ENCODE measurements around the gene PEMT.

The PEMT gene

DNA sequence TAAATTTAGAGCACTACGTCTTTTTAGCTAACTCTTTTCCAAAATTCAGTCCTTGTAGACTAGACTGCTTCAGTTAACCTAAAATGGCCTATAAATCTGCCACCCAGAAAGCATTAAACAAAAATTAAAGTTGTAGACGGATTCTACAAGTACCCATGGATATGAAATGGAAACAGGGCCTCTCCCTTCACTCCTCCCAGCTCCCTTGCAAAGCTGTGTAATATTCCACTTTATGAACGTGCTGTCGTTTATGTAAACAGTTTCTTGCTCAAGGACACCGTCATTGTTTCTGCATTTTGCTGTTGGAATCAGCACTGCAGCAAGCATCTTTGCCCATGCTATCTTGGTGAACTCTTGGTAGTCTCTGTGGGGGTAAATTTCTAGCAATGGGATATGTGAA lies 109.6 kb downstream of the PEMT start:
- DNase-seq (ENCODE audit: low spot score): no peak
- TF ChIP-seq CTCF (IDR thresholded peaks at IDR 0.05): no peak
- H3K27ac ChIP-seq: no peak overlapping the region
- H3K4me3 ChIP-seq: no peak overlapping the region

GRCh38 chr17:17480593-17481148 lies 110.8 kb downstream of the PEMT start:
- TF ChIP-seq CTCF (IDR thresholded peaks at IDR 0.05): no peak
- Histone ChIP-seq H3K4me3 (no peak overlapping the region), H3K27ac (no peak overlapping the region)
- no peak for DNase-seq (ENCODE audit: low spot score)

DNA sequence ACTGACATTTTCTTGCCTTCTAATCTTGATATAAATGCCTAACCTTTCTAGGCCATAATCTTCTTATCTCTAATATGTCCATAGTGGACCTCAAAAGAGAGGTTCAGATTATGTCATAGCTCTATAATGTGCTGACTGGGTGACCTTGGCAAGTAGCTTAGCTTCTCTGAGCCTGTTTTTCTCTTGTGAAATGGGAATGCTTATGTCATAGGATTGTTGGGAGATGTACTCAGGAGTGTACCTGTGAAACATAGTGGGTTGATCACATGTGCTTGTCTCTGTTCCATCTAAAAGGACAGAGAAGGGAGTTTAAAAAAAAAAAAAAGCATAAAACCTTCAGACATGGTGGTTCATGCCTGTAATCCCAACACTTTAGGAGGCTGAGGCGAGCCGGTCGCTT lies 112.3 kb downstream of the PEMT start:
- Histone ChIP-seq H3K4me3 (no peak overlapping the region), H3K27ac (no peak overlapping the region)
- DNase-seq (ENCODE audit: low spot score): no peak
- TF ChIP-seq CTCF (IDR thresholded peaks at IDR 0.05): no peak

- DNase-seq (ENCODE audit: low spot score): peak; percentile 93
- H3K4me3 ChIP-seq: peak within 1 kb of the TSS; percentile 99
These were observed 114.5 kb downstream of the PEMT start, which contains the start of gene MED9 for GRCh38 chr17:17476865-17477467. Gene MED9 (plus strand): TSS chr17:17477000. CDS start chr17:17477042, 42 bp downstream.

GRCh38 chr17:17474341-17474740 lies 117.2 kb downstream of the PEMT start:
- no peak overlapping the region for H3K27ac ChIP-seq
- no peak overlapping the region for H3K4me3 ChIP-seq
- no peak for DNase-seq (ENCODE audit: low spot score)
- no peak for TF ChIP-seq CTCF (IDR thresholded peaks at IDR 0.05)

More at GRCh38 chr17:17476865-17477467, 114.5 kb downstream of the PEMT start, which contains the start of gene MED9:
- peak within 1 kb of the TSS; percentile 93 to 95 for H3K27ac ChIP-seq
- TF ChIP-seq CTCF (IDR thresholded peaks at IDR 0.05): no peak

- DNase-seq (ENCODE audit: low spot score): no peak
- Histone ChIP-seq H3K4me3 (no peak overlapping the region), H3K27ac (no peak overlapping the region)
- no peak for TF ChIP-seq CTCF (IDR thresholded peaks at IDR 0.05)
These were observed 119.1 kb downstream of the PEMT start for GRCh38 chr17:17472333-17472920.

GRCh38 chr17:17469996-17470395 lies 121.5 kb downstream of the PEMT start:
- no peak overlapping the region for H3K4me3 ChIP-seq
- DNase-seq (ENCODE audit: low spot score): no peak
- no peak for TF ChIP-seq CTCF (IDR thresholded peaks at IDR 0.05)
- H3K27ac ChIP-seq: no peak overlapping the region
